Smooth muscle cell (in vitro differentiated cells): ENCODE measurements around the gene PCSK5. TPM values are rescaled to one million over a fixed set of nuclear protein-coding genes. Genes with fewer than 3 reads are reported as not detected.

Source experiments
- DNase-seq: peaks from one replicate; lab custom pipeline; 2025; ENCODE audit not compliant: unreplicated experiment; lab: John Stamatoyannopoulos, UW
- H2AFZ ChIP-seq: fragments of 200-600 bp; sonication (generic); 2 replicates; pipeline ENCODE4 v1.6.0; 2016; ENCODE audit warnings: antibody characterized with exemption, low read depth, mild to moderate bottlenecking
- H3F3A ChIP-seq: fragments of 200-600 bp; sonication (generic); 2 replicates; pipeline ENCODE4 v1.6.0; 2017; ENCODE audit warnings: antibody characterized with exemption, low read depth
- H3K27ac ChIP-seq: fragments of 200-600 bp; sonication (generic); 2 replicates; pipeline ENCODE4 v1.5.1; 2016; ENCODE audit warnings: low read depth, mild to moderate bottlenecking
- H3K27me3 ChIP-seq: fragments of 200-600 bp; sonication (generic); 2 replicates; pipeline ENCODE4 v1.6.1; 2016; ENCODE audit warnings: low read depth, mild to moderate bottlenecking
- H3K36me3 ChIP-seq: fragments of 200-600 bp; sonication (generic); 2 replicates; pipeline ENCODE4 v1.5.1; 2016; ENCODE audit warnings: low read depth
- H3K4me1 ChIP-seq: fragments of 200-600 bp; sonication (generic); 2 replicates; pipeline ENCODE4 v1.5.1; 2016; ENCODE audit warnings: low read depth
- H3K4me2 ChIP-seq: fragments of 200-600 bp; sonication (generic); 2 replicates; pipeline ENCODE4 v1.6.0; 2016; ENCODE audit warnings: mild to moderate bottlenecking
- H3K4me3 ChIP-seq: fragments of 200-600 bp; sonication (generic); 2 replicates; pipeline ENCODE4 v1.5.1; 2016; ENCODE audit warnings: mild to moderate bottlenecking
- H3K79me2 ChIP-seq: fragments of 200-600 bp; sonication (generic); 2 replicates; pipeline ENCODE4 v1.6.0; 2016; ENCODE audit warnings: low read depth, mild to moderate bottlenecking
- H3K9ac ChIP-seq: fragments of 200-600 bp; sonication (generic); 2 replicates; pipeline ENCODE4 v1.6.0; 2016; ENCODE audit warnings: low read depth
- H3K9me3 ChIP-seq: fragments of 200-600 bp; sonication (generic); replicated peaks from 2 replicates; pipeline ENCODE4 v1.5.1; 2016; ENCODE audit warnings: low read depth
- H4K20me1 ChIP-seq: fragments of 200-600 bp; sonication (generic); 2 replicates; pipeline ENCODE4 v1.6.0; 2016; ENCODE audit warnings: low read depth
- CTCF ChIP-seq: fragments of 200-600 bp; sonication (generic); IDR thresholded peaks from 2 replicates; pipeline ENCODE4 v1.5.1; 2017; ENCODE audit warnings: borderline replicate concordance, mild to moderate bottlenecking, antibody characterized with exemption; ENCODE audit not compliant: insufficient read depth, poor library complexity, severe bottlenecking
- WGBS: methylation state at CpG from one replicate; pipeline ENCODE4 v1.1.7; 2016; ENCODE audit warnings: low lambda C conversion rate; 5-methylcytosine and 5-hydroxymethylcytosine counted together
- polyA plus RNA-seq: library from polyadenylated mRNA; unstranded; fragments of >200 nt; fragmentation: Nextera tagmentation; extraction: Ambion mirVana; gene quantifications from 2 replicates; pipeline ENCODE4 v1.2.1, GENCODE V29; 2016
- total RNA-seq: library from RNA; depleted of rRNA; stranded (reverse); fragments of >200 nt; gene quantifications from 2 replicates; pipeline ENCODE4 v1.2.3, GENCODE V29; 2014

The PCSK5 gene
- total and polyA plus RNA-seq, 2 experiments from 2014 or later = 2.3 to 2.8 TPM

- Histone ChIP-seq H3K4me2 (no peak overlapping the region), H3K79me2 (no peaks in the 10 kb centered on the region), H3K9ac (no peak overlapping the region), H3K4me3 (no peak overlapping the region), H3K27me3 (peaks cover under 1% of the 10 kb centered on the region), H2AFZ (no peak overlapping the region), H3F3A (no peaks in the 10 kb centered on the region), H3K9me3 (no peaks in the 10 kb centered on the region), H3K4me1 (no peaks in the 10 kb centered on the region), H4K20me1 (no peaks in the 10 kb centered on the region), H3K27ac (no peak overlapping the region), H3K36me3 (no peaks in the 10 kb centered on the region)
- no peak for DNase-seq
- no peak for TF ChIP-seq CTCF
- WGBS = 85% methylated on average over 9 of the region's 9 CpGs
Observed at GRCh38 chr9:75850459-75851200, 39.8 kb upstream of the PCSK5 start.

GRCh38 chr9:75851917-75852316, 38.6 kb upstream of the PCSK5 start:
- Histone ChIP-seq H2AFZ (no peak overlapping the region), H3K4me2 (no peak overlapping the region), H4K20me1 (no peaks in the 10 kb centered on the region), H3F3A (no peaks in the 10 kb centered on the region), H3K9ac (no peak overlapping the region), H3K9me3 (no peaks in the 10 kb centered on the region), H3K4me1 (no peaks in the 10 kb centered on the region), H3K79me2 (no peaks in the 10 kb centered on the region), H3K4me3 (no peak overlapping the region), H3K36me3 (no peaks in the 10 kb centered on the region), H3K27me3 (peaks cover 13% of the 10 kb centered on the region), H3K27ac (no peak overlapping the region)
- no peak for DNase-seq
- TF ChIP-seq CTCF = no peak
- 39% methylated on average over 6 of the region's 6 CpGs for WGBS

GRCh38 chr9:75852746-75853145, 37.7 kb upstream of the PCSK5 start:
- no peak overlapping the region for H3K4me3 ChIP-seq
- H3K9me3 ChIP-seq = no peaks in the 10 kb centered on the region
- no peak overlapping the region for H3K4me2 ChIP-seq
- H3K79me2 ChIP-seq = no peaks in the 10 kb centered on the region
- no peak for TF ChIP-seq CTCF
- H3F3A ChIP-seq = no peaks in the 10 kb centered on the region
- no peak overlapping the region for H3K9ac ChIP-seq
- no peaks in the 10 kb centered on the region for H4K20me1 ChIP-seq
- H2AFZ ChIP-seq = no peak overlapping the region
- no peaks in the 10 kb centered on the region for H3K4me1 ChIP-seq
- 78% methylated on average over 4 of the region's 4 CpGs for WGBS
- H3K36me3 ChIP-seq = no peaks in the 10 kb centered on the region
- no peak for DNase-seq
- no peak overlapping the region for H3K27ac ChIP-seq
- peaks cover 21% of the 10 kb centered on the region for H3K27me3 ChIP-seq

- no peak for DNase-seq
- peak; percentile 47 for TF ChIP-seq CTCF
- no peaks in the 10 kb centered on the region for H3K79me2 ChIP-seq
Observed at GRCh38 chr9:75855509-75855908, 35.0 kb upstream of the PCSK5 start.

More at GRCh38 chr9:75855509-75855908, 35.0 kb upstream of the PCSK5 start:
- Histone ChIP-seq H3K27ac (no peak overlapping the region), H3K27me3 (peaks cover 32% of the 10 kb centered on the region), H3K4me1 (no peaks in the 10 kb centered on the region), H3K9ac (no peak overlapping the region), H3K4me2 (no peak overlapping the region), H4K20me1 (no peaks in the 10 kb centered on the region), H3K36me3 (no peaks in the 10 kb centered on the region), H3K9me3 (no peaks in the 10 kb centered on the region), H3F3A (no peaks in the 10 kb centered on the region), H3K4me3 (no peak overlapping the region), H2AFZ (no peak overlapping the region)
- WGBS = 48% methylated on average over 5 of the region's 5 CpGs
